Smooth muscle cell (in vitro differentiated cells): Measurements from ENCODE around the gene AUH. TPM values are rescaled to one million over a fixed set of nuclear protein-coding genes. Genes with fewer than 3 reads are reported as not detected.

Experiments used
- DNase-seq: peaks from one replicate; lab custom pipeline; 2025; ENCODE audit not compliant: unreplicated experiment; lab: John Stamatoyannopoulos, UW
- H2AFZ ChIP-seq: fragments of 200-600 bp; sonication (generic); 2 replicates; pipeline ENCODE4 v1.6.0; 2016; ENCODE audit warnings: antibody characterized with exemption, low read depth, mild to moderate bottlenecking
- H3F3A ChIP-seq: fragments of 200-600 bp; sonication (generic); 2 replicates; pipeline ENCODE4 v1.6.0; 2017; ENCODE audit warnings: antibody characterized with exemption, low read depth
- H3K27ac ChIP-seq: fragments of 200-600 bp; sonication (generic); 2 replicates; pipeline ENCODE4 v1.5.1; 2016; ENCODE audit warnings: low read depth, mild to moderate bottlenecking
- H3K27me3 ChIP-seq: fragments of 200-600 bp; sonication (generic); 2 replicates; pipeline ENCODE4 v1.6.1; 2016; ENCODE audit warnings: low read depth, mild to moderate bottlenecking
- H3K36me3 ChIP-seq: fragments of 200-600 bp; sonication (generic); 2 replicates; pipeline ENCODE4 v1.5.1; 2016; ENCODE audit warnings: low read depth
- H3K4me1 ChIP-seq: fragments of 200-600 bp; sonication (generic); 2 replicates; pipeline ENCODE4 v1.5.1; 2016; ENCODE audit warnings: low read depth
- H3K4me2 ChIP-seq: fragments of 200-600 bp; sonication (generic); 2 replicates; pipeline ENCODE4 v1.6.0; 2016; ENCODE audit warnings: mild to moderate bottlenecking
- H3K4me3 ChIP-seq: fragments of 200-600 bp; sonication (generic); 2 replicates; pipeline ENCODE4 v1.5.1; 2016; ENCODE audit warnings: mild to moderate bottlenecking
- H3K79me2 ChIP-seq: fragments of 200-600 bp; sonication (generic); 2 replicates; pipeline ENCODE4 v1.6.0; 2016; ENCODE audit warnings: low read depth, mild to moderate bottlenecking
- H3K9ac ChIP-seq: fragments of 200-600 bp; sonication (generic); 2 replicates; pipeline ENCODE4 v1.6.0; 2016; ENCODE audit warnings: low read depth
- H3K9me3 ChIP-seq: fragments of 200-600 bp; sonication (generic); replicated peaks from 2 replicates; pipeline ENCODE4 v1.5.1; 2016; ENCODE audit warnings: low read depth
- H4K20me1 ChIP-seq: fragments of 200-600 bp; sonication (generic); 2 replicates; pipeline ENCODE4 v1.6.0; 2016; ENCODE audit warnings: low read depth
- CTCF ChIP-seq: fragments of 200-600 bp; sonication (generic); IDR thresholded peaks from 2 replicates; pipeline ENCODE4 v1.5.1; 2017; ENCODE audit warnings: borderline replicate concordance, mild to moderate bottlenecking, antibody characterized with exemption; ENCODE audit not compliant: insufficient read depth, poor library complexity, severe bottlenecking
- WGBS: methylation state at CpG from one replicate; pipeline ENCODE4 v1.1.7; 2016; ENCODE audit warnings: low lambda C conversion rate; 5-methylcytosine and 5-hydroxymethylcytosine counted together
- polyA plus RNA-seq: library from polyadenylated mRNA; unstranded; fragments of >200 nt; fragmentation: Nextera tagmentation; extraction: Ambion mirVana; gene quantifications from 2 replicates; pipeline ENCODE4 v1.2.1, GENCODE V29; 2016
- total RNA-seq: library from RNA; depleted of rRNA; stranded (reverse); fragments of >200 nt; gene quantifications from 2 replicates; pipeline ENCODE4 v1.2.3, GENCODE V29; 2014

The AUH gene
- total and polyA plus RNA-seq, 2 experiments from 2014 or later: 8.7 TPM

- Histone ChIP-seq H3K27me3 (no peaks in the 10 kb centered on the region), H3F3A (peaks cover 17% of the 10 kb centered on the region), H3K4me2 (no peak overlapping the region), H4K20me1 (peaks cover 4% of the 10 kb centered on the region), H3K9me3 (no peaks in the 10 kb centered on the region), H3K4me3 (no peak overlapping the region), H3K4me1 (no peaks in the 10 kb centered on the region), H3K9ac (no peak overlapping the region), H3K36me3 (no peaks in the 10 kb centered on the region), H3K79me2 (no peaks in the 10 kb centered on the region), H3K27ac (no peak overlapping the region), H2AFZ (no peak overlapping the region)
- WGBS: 96% methylated on average over 5 of the region's 5 CpGs
- no peak for DNase-seq
- no peak for TF ChIP-seq CTCF
Measured at GRCh38 chr9:91208837-91209236, 152.9 kb downstream of the AUH start.

- 98% methylated on average over 3 of the region's 3 CpGs for WGBS
- Histone ChIP-seq H3K4me3 (no peak overlapping the region), H3K79me2 (no peaks in the 10 kb centered on the region), H3F3A (peaks cover 17% of the 10 kb centered on the region), H3K4me1 (no peaks in the 10 kb centered on the region), H3K27me3 (no peaks in the 10 kb centered on the region), H4K20me1 (peaks cover 4% of the 10 kb centered on the region), H3K4me2 (peak overlapping the region; percentile 55), H3K36me3 (no peaks in the 10 kb centered on the region), H2AFZ (no peak overlapping the region), H3K9me3 (no peaks in the 10 kb centered on the region), H3K27ac (no peak overlapping the region), H3K9ac (no peak overlapping the region)
- DNase-seq: no peak
- TF ChIP-seq CTCF: no peak
Measured at GRCh38 chr9:91208419-91208745, 153.3 kb downstream of the AUH start.

DNA sequence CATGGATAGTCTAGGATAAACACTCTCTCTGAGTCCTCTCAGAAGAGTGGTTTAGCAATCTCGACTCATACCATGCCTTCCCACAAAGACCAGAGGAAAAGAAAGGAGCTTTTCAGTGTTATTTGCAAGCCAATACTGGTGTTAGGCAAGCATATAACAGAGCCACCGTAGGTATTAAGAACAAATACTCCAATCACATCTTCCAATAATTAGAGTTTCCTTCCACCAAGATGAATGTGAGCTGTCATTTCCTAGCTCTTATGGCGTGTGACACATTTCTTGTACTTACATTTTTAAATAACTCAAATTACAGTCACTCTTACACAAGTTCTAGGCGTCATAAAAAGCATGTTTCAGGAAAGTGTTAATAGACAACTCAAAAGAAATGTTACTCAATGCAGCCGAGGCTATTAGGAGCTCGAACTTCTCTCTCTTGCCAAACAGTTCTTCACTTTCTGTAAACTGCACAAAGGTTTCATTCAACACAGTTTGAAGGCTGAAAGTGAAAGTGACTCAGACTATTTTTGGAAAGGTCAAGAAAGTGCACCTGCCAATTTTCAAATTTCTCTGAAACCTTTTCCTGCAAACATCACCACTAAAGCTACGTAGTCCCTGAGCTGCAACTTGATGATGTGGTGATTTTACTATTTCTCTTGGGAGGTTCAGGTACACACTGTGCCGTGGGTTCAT lies 153.8 kb downstream of the AUH start:
- Histone ChIP-seq H3K36me3 (peaks cover 4% of the 10 kb centered on the region), H2AFZ (no peak overlapping the region), H3K9ac (no peak overlapping the region), H3K27me3 (no peaks in the 10 kb centered on the region), H3K4me1 (no peaks in the 10 kb centered on the region), H3F3A (peaks cover 17% of the 10 kb centered on the region), H3K4me2 (peak overlapping the region; percentile 55), H3K9me3 (peaks cover 2% of the 10 kb centered on the region), H3K27ac (peak overlapping the region; percentile 59), H3K79me2 (no peaks in the 10 kb centered on the region), H4K20me1 (peaks cover 4% of the 10 kb centered on the region), H3K4me3 (no peak overlapping the region)
- no peak for TF ChIP-seq CTCF
- no peak for DNase-seq
- WGBS: 46% methylated on average over 8 of the region's 8 CpGs

DNA sequence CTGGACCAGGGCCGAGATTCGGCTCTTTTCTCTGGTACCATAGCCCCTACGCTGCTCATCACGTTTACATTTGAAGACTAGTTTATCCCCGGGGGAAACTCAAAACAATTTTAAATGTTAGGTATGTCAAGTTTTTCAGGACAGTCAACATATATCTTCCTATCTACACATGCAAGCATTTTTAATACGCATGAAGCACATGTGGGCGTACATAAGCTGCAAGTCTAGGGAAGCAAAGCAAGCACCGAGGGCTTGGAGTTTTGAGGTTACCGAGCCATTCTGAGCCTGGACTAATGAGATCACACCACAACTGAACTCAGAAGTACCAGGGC lies 154.4 kb downstream of the AUH start:
- peaks cover 17% of the 10 kb centered on the region for H3F3A ChIP-seq
- peaks cover 6% of the 10 kb centered on the region for H3K9me3 ChIP-seq
- peak overlapping the region; percentile 59 for H3K27ac ChIP-seq
- H3K4me3 ChIP-seq: no peak overlapping the region
- no peaks in the 10 kb centered on the region for H3K4me1 ChIP-seq
- H2AFZ ChIP-seq: no peak overlapping the region
- no peak for DNase-seq
- H3K79me2 ChIP-seq: no peaks in the 10 kb centered on the region
- TF ChIP-seq CTCF: no peak
- peaks cover 8% of the 10 kb centered on the region for H3K36me3 ChIP-seq
- H3K9ac ChIP-seq: no peak overlapping the region
- WGBS: 64% methylated on average over 9 of the region's 9 CpGs
- peaks cover 4% of the 10 kb centered on the region for H4K20me1 ChIP-seq
- H3K27me3 ChIP-seq: no peaks in the 10 kb centered on the region
- H3K4me2 ChIP-seq: peak overlapping the region; percentile 55
